Vagina (tissue), 2 donors: ENCODE measurements around the gene DCAF8.
A peak's percentile ranks its signal among the peaks of the same experiment; 100 is the strongest.

ENCODE experiments used
- CTCF ChIP-seq, 3 experiments: fragments of 450-650 bp in 2 of 3; fragments of 200-600 bp in 1 of 3; sonication (generic) in 1 of 3; IDR thresholded peaks; one replicate each; pipeline ENCODE4 v1.5.1; 2017 to 2019; ENCODE audit warnings: antibody characterized with exemption in 3 of 3, mild to moderate bottlenecking in 2 of 3, moderate library complexity in 2 of 3
- POLR2AphosphoS5 ChIP-seq, 2 donors: sonication (generic); formaldehyde crosslinking; IDR thresholded peaks; one replicate each; pipeline ENCODE4 v1.9.0; 2017; ENCODE audit warnings: antibody characterized with exemption in 2 of 2, mild to moderate bottlenecking in 2 of 2, low read depth in 1 of 2; ENCODE audit not compliant: insufficient read depth in 1 of 2

GRCh38 chr1:160206036-160206389 is 56.3 kb downstream of the DCAF8 start:
- TF ChIP-seq CTCF (IDR thresholded peaks at IDR 0.05): no peak
- TF ChIP-seq POLR2AphosphoS5 (IDR thresholded peaks at IDR 0.05; ENCODE audit: insufficient read depth in 1 of 2, low read depth in 1 of 2): peak in 1 of 2 donors; percentile 7
